DOHH2 (cell line): ENCODE measurements around the gene NFE2L3.

Experiments used
- CTCF ChIP-seq: fragments of 200-600 bp; sonication (generic); IDR thresholded peaks from one replicate; pipeline ENCODE4 v1.5.1; 2014; ENCODE audit warnings: antibody characterized with exemption, mild to moderate bottlenecking, low read depth, low read length; ENCODE audit not compliant: poor library complexity, severe bottlenecking
- EZH2phosphoT487 ChIP-seq: fragments of 200-600 bp; sonication (generic); IDR thresholded peaks from 2 replicates; pipeline ENCODE4 v1.6.1; 2017; ENCODE audit warnings: borderline replicate concordance, mild to moderate bottlenecking, antibody characterized with exemption, low read length, moderate library complexity, mixed read lengths

- TF ChIP-seq CTCF: no peak
- no peak for TF ChIP-seq EZH2phosphoT487
Observed at GRCh38 chr7:26183545-26184280, 31.7 kb downstream of the NFE2L3 start.
